Umbilical cord (tissue), 2 donors: ENCODE results near the gene TSFM. TPM values are rescaled to one million over a fixed set of nuclear protein-coding genes. Genes with fewer than 3 reads are reported as not detected.

Experiments used
- DNase-seq: peaks from one replicate; pipeline ENCODE4 v3.0.0-alpha.2; 2015; ENCODE audit warnings: low spot score
- total RNA-seq: library from RNA; depleted of rRNA; stranded (reverse); fragments of >200 nt; gene quantifications from one replicate; pipeline ENCODE4 v1.2.3, GENCODE V29; 2014; ENCODE audit warnings: low replicate concordance; ENCODE audit not compliant: insufficient read depth

Gene TSFM
- 7.0 TPM for total RNA-seq

- peak; percentile 96 for DNase-seq
Measured at GRCh38 chr12:57782608-57783465, at the start of gene TSFM. TSFM (plus strand) TSS chr12:57782787; CDS start chr12:57782802, 15 bp downstream.

GRCh38 chr12:57733928-57734327 is 48.7 kb upstream of the TSFM start:
- no peak for DNase-seq

GRCh38 chr12:57734591-57734990 is 48.0 kb upstream of the TSFM start:
- DNase-seq = no peak

GRCh38 chr12:57735198-57735855 is 47.3 kb upstream of the TSFM start:
- no peak for DNase-seq

- DNase-seq = no peak
Measured at GRCh38 chr12:57735952-57736740, 46.4 kb upstream of the TSFM start.

- DNase-seq = no peak
Measured at GRCh38 chr12:57736741-57737466, 45.7 kb upstream of the TSFM start.

- no peak for DNase-seq
Measured at GRCh38 chr12:57737467-57738460, 44.8 kb upstream of the TSFM start.

- DNase-seq = no peak
Measured at GRCh38 chr12:57738661-57739237, 43.8 kb upstream of the TSFM start, which contains the start of gene AGAP2. AGAP2 (minus strand) TSS chr12:57738742; CDS start chr12:57738246, 496 bp downstream.

GRCh38 chr12:57739387-57739786 is 43.2 kb upstream of the TSFM start:
- no peak for DNase-seq

- no peak for DNase-seq
Measured at GRCh38 chr12:57739914-57740538, 42.6 kb upstream of the TSFM start.

GRCh38 chr12:57740656-57741412 is 41.8 kb upstream of the TSFM start:
- no peak for DNase-seq

GRCh38 chr12:57741413-57741789 is 41.2 kb upstream of the TSFM start:
- no peak for DNase-seq

- DNase-seq = no peak
Measured at GRCh38 chr12:57741844-57742738, 40.5 kb upstream of the TSFM start.

GRCh38 chr12:57743769-57744168 is 38.8 kb upstream of the TSFM start:
- DNase-seq = no peak

- DNase-seq = no peak
Measured at GRCh38 chr12:57744194-57744776, 38.3 kb upstream of the TSFM start.

GRCh38 chr12:57744777-57745484 is 37.7 kb upstream of the TSFM start, which contains the start of gene TSPAN31:
TSPAN31 (plus strand) TSS chr12:57745039; CDS start chr12:57745155, 116 bp downstream.
- DNase-seq = peak; percentile 99
